ENCODE measurements around the gene ADAP1. TPM values are rescaled to one million over a fixed set of nuclear protein-coding genes. Genes with fewer than 3 reads are reported as not detected.

Gene ADAP1
- total and polyA plus RNA-seq, 8 donors: 10.9 to 41.2 (median 14.4) TPM

- Histone ChIP-seq H3K36me3 (no peaks in the 10 kb centered on the region), H3K4me3 (no peak overlapping the region), H3K9me3 (no peaks in the 10 kb centered on the region), H3K27me3 (no peaks in the 10 kb centered on the region), H3K4me1 (no peaks in the 10 kb centered on the region), H3K27ac (no peak overlapping the region)
- intact Hi-C loops (cut with DNase I): no loop called here
- no peak for FAIRE-seq
- no peak for ATAC-seq
- WGBS, 2 donors: 93 to 94% methylated on average over 21 of the region's 21 CpGs
- peak in 3 of 6 donors; percentile 18 to 61 (median 46) for DNase-seq
- no peak for TF ChIP-seq CTCF (IDR thresholded peaks at IDR 0.05)
Measured at GRCh38 chr7:931871-932650, 22.4 kb downstream of the ADAP1 start.

- no peak for FAIRE-seq
- no peak overlapping the region for H3K27ac ChIP-seq
Measured at GRCh38 chr7:930975-931758, 23.3 kb downstream of the ADAP1 start.

DNA sequence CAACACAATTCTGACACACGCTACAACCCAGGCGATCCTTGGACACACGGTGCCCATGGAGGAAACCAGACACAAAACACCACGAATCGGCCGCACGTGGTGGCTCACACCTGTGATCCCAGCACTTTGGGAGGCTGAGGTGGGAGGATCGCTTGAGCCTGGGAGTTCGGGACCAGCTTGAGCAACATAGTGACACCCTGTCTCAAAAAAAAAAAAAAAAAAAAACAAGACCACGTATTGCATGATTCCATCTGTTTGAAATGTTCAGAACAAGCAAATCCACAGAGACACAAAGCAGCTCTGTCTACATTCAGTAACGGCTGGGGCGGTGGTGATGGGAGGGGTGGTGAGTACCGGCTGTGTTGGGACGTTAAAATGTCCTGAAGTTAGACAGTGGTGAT lies 25.2 kb downstream of the ADAP1 start:
- DNase-seq: peak in 4 of 6 donors; percentile 3 to 40 (median 14)
- WGBS, 2 donors: 92 to 93% methylated on average over 14 of the region's 14 CpGs

More at GRCh38 chr7:930975-931758, 23.3 kb downstream of the ADAP1 start:
- H3K9me3 ChIP-seq: no peaks in the 10 kb centered on the region
- H3K4me3 ChIP-seq: no peak overlapping the region
- WGBS, 2 donors: 79 to 80% methylated on average over 29 of the region's 29 CpGs
- H3K4me1 ChIP-seq: no peaks in the 10 kb centered on the region
- TF ChIP-seq CTCF (IDR thresholded peaks at IDR 0.05): no peak
- intact Hi-C loops (cut with DNase I): no loop called here
- no peaks in the 10 kb centered on the region for H3K27me3 ChIP-seq
- ATAC-seq (no peak), DNase-seq (peak in 3 of 6 donors; percentile 4 to 35 (median 22))
- H3K36me3 ChIP-seq: no peaks in the 10 kb centered on the region

GRCh38 chr7:927031-927671 lies 27.3 kb downstream of the ADAP1 start:
- Histone ChIP-seq H3K4me3 (no peak overlapping the region), H3K27ac (no peak overlapping the region), H3K36me3 (no peaks in the 10 kb centered on the region), H3K9me3 (no peaks in the 10 kb centered on the region), H3K4me1 (no peaks in the 10 kb centered on the region), H3K27me3 (no peaks in the 10 kb centered on the region)
- intact Hi-C loops (cut with DNase I): no loop called here
- ATAC-seq: no peak
- peak in 4 of 6 donors; percentile 6 to 65 (median 24) for DNase-seq
- WGBS, 2 donors: 80 to 86% methylated on average over 21 of the region's 21 CpGs
- TF ChIP-seq CTCF (IDR thresholded peaks at IDR 0.05): no peak
- no peak for FAIRE-seq

More for the DNA sequence above, 25.2 kb downstream of the ADAP1 start:
- Histone ChIP-seq H3K4me1 (no peaks in the 10 kb centered on the region), H3K27me3 (no peaks in the 10 kb centered on the region), H3K9me3 (no peaks in the 10 kb centered on the region), H3K36me3 (no peaks in the 10 kb centered on the region), H3K27ac (no peak overlapping the region), H3K4me3 (no peak overlapping the region)
- no peak for FAIRE-seq
- intact Hi-C loops (cut with DNase I): no loop called here
- no peak for ATAC-seq
- TF ChIP-seq CTCF (IDR thresholded peaks at IDR 0.05): no peak
